Stimulated activated CD8-positive, alpha-beta memory T cell treated with anti-CD3 and anti-CD28 coated beads, Interleukin-2, amount 100 ng/mL, for 1 hour (primary cell): Measurements from ENCODE around the gene RASA2.
A peak's percentile ranks its signal among the peaks of the same experiment; 100 is the strongest.
"Not testable (repeated sequence)": the region's sequence is repeated elsewhere in the genome, so short reads cannot be mapped to it uniquely, and the experiment has no call there.

Experiments
- DNase-seq, 2 donors: peaks; one replicate each; pipeline ENCODE4 v3.0.0-alpha.2; 2020; ENCODE audit warnings: low read depth in 2 of 2

RASA2 gene

DNA sequence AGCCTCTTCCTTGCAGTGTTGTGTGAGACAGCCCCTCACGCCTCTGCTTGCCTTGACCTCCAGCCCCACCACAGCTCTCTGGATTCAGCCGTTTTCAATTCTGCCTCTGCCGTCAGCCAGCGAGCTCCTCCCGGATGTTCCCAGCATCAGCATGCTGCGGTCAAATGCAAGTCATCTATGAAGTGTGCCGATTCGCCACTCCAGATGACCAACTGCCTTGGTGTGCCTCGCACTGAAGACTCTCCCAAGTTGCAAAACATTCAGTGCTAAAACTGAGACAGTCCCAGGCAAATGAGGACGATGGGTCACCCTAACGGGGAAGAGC lies 30.6 kb upstream of the RASA2 start:
- DNase-seq: no peak

DNA sequence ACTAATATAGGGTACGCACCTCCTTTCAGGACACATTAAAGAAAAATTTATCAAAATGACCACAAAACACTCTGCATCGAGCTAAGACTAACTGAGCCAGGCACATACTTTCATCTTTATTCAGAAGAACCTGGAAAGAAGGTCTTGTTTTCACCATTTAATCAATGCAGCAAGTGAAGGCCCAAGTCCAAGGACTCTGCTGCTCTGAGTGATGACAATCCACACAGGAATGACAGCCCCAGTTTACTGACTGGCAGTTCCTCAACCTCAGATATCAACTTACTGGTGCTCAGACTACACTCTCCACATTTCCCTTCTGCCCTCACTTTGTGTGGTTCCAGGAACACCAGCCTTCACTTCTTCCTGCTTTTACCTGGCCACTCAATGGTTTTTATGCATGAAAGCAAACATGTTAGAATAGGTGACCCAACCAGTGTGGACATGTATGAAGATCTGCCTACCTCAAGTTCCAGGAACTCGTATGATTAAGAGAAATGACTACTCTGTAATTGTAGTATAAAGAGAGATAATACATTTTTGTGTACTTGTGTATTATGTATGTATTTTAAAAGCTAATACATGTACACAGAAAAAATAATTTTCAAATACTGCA lies 29.1 kb upstream of the RASA2 start:
- no peak for DNase-seq

DNA sequence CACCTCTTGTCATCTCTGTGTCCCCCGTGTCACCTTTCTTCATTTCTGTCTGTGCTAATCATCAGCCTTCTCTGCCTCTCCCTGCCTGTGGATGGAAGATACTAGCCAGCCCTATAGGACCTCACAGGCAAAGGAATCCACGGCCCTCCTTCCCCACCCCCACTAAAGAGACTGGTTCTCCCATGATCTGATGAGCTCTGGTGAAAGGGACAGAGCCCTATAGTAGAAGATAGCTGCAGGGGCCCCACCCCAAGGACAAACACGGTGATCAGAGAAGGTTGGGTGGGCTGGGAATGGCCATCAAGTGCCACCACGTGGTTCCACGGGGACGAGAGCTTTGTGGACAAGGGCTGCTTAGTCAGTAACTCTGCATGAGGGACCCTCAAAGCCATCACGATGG lies 27.8 kb upstream of the RASA2 start:
- DNase-seq: no peak

DNA sequence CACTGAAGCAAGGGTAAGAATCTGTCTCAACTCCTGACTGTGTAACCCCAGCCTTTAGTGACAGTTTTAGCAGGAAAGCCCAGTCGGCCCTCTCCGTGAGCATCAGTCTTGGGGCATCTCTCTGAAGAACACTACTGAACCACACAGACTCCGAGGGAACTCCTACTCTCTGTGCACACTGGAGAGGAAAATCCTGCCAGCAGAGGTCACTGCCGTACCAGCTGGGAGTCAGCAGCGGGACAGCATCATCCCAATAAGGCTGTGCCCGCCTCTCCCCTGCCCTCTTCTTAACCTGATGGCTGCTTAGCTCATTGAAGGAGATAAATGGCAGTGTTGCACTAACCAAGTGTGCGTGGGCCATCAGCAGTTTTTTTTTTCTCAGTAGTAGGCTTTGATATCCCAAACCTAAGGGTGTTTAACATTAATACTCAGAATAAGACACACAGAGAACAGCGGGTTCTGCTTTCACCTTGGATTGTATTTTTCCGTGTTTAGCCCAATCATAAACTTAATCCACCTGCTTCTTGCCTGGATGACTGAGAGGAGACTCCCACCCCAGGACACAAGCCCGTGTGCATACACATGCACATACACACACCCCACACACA lies 26.6 kb upstream of the RASA2 start:
- peak; percentile 67 to 76 for DNase-seq

DNA sequence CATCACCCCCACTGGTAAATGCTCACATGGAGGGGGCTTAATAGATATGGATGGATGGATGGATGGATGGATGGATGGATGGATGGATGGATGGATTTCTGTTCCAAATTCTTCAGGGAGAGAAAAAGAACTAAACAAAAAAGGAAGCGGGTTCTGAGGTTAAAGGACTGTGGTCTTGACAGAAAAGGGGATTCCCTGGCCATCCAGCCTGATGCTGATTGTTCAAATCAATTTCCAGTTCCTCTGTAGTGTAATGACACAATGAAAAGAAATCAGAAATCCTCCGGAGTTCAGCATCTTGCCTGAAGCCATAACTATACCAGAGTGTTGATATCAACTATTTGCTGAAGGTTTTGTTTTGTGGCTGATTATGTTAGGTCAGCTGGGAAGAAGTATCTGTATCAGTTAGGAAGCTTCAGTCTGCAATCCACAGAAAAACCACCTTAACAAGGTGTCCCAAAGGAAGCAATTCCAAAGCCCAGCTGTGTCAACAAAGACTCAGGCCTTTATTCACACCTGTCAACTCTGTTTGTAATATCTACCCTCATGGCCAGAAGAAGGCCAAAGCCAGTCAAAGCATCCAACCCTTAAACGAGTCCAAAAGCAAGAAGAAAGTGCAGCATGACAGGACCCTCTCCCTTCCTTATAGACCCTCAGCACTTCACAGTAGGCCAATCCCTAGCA lies 24.5 kb upstream of the RASA2 start:
- no peak for DNase-seq

DNA sequence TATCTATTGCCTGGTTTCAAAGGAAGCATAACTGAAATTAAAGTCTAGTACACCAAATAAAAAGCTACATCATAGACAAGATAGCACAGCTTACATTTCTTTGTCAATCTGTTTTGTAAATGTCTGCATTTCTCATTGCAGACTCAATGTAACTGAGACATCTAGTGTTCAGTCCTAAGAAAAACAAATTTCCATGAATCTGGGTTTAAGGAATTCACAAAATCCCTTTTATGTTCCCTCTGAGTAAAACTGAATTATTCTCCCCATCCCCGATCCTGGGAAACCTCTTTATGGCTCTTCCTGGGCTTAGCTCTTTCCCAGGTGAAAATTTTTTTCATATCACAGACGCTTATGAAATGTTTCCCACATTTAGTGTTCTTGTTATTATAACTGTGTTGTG lies 21.6 kb upstream of the RASA2 start:
- no peak for DNase-seq

DNA sequence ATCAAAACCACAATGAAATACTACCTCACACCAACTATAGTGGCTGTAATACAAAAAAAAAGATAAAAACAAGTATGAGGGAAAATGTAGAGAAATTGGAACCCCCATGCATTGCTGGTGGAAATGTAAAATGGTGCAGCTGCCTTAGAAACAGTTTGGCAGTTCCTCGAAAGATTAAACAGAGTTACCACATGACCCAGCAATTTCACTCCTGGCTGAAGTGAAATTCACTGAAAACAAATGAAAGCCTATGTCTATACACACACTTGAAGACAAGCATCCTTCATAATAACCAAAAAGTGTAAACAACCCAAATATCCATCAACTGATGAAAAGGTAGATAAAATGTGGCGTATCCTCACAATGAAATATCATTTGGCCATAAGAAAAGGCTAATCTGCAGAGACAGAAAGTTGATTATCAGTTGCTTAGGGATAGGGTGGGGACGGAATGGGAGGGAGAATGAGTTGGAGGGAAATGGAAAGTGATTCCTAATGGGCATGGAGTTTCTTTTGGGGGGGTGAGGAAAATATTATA lies 20.1 kb upstream of the RASA2 start:
- DNase-seq: no peak

DNA sequence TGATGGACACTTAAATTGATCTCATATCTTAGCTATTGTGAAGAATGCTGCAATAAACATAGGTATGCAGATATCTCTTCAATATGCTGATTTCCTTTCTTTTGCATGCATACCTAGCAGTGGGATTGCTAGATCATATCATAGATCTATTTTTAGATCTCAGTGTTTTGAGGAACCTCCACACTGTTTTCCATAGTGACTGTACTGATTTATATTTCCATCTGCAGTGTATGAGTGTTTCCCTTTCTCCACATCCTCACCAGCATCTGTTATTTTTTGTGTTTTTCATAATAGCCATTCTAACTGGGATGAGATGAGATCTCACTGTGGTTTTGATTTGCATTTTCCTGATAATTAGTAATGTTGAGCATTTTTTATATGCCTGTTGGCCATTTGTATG lies 17.1 kb upstream of the RASA2 start:
- no peak for DNase-seq

DNA sequence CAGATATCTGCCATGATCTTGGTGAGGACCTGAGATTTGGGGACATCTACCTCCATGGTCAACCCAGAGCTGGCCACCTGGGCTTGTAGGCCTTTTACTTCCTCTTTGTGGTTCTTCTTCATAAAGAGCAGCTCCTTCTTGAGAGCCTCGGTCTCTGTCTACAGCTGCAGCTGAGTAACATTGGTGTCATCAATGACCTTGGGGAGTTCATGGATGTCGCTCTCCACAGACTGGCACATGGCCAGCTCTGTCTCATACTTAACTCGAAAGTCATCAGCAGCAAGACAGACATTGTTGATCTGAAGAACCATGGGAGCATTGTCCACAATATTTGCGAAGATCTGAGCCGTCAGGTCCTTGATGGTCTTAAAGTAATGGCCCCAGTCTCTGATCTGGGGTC lies 15.7 kb upstream of the RASA2 start:
- no peak for DNase-seq

DNA sequence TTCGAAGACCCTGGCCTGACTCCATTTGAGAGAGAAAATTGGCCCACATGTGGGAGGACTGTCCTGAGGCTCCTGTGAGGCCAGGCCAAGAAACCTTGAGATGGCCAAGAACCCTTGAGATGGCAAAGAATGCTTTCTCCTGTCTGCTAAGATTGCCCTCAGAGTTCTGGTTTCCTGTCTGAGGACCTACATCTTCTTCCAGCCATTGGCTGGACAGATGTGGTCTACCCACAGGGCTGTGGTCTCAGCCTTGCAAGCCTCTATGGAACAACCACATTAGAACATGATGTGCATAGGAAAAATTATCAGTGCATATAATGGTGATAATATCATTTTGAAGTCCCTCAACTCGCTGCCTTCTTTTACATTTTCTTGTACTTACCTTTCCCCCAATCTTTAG lies 10.8 kb upstream of the RASA2 start:
- no peak for DNase-seq

DNA sequence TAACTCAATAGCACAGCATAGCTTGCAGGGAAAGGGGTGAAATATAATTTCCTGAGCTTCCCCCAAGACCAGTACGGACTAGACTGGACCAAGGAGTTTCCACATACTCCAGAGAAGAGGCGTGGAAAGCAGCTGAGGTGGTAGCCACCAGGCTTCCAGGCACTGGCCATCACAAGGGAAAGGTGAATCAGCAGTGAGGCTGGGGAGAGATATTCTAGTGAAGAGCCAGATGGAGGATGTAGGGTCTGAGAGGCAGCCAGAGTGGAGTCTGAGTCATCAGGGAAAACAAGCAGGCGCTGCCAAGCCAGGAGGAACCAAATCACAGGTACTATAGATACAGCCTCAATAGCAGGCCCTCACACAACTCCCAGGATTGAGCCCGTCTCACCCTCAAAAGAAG lies 9.6 kb upstream of the RASA2 start:
- no peak for DNase-seq

DNA sequence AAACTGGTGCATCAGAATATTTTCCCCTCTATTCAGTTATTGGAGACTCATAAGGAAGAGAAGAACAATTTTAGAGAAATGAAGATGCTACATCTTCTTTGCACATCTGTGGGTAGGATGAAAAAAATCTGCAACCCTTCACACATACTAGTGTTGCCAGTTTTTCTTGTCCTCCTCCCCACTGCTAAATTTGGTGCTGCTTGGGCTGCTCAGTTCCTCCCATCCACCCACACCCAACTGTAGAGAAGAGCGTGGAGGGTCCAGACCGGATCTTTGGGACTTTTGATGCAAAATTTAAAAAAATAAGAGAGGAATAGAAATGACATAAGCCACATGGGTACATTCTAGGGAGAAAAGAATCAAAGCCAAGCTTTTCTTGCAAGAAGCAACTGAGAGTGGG lies 8.7 kb upstream of the RASA2 start:
- no peak for DNase-seq

DNA sequence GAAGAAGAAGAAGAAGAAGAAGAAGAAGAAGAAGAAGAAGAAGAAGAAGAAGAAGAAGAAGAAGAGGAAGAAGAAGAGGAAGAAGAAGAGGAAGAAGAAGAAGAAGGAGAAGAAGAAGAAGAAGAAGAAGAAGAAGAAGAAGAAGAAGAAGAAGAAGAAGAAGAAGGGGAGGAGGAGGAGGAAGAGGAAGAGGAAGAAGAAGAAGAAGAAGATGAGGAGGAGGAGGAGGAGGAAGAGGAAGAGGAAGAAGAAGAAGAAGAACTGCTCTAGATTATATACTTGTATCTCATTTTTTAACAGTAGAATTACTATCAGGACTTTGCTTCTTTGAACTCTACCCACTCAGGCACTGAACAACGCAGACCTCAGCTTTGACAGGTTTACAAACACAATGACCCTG lies 8.0 kb upstream of the RASA2 start:
- not testable (repeated sequence) for DNase-seq

DNA sequence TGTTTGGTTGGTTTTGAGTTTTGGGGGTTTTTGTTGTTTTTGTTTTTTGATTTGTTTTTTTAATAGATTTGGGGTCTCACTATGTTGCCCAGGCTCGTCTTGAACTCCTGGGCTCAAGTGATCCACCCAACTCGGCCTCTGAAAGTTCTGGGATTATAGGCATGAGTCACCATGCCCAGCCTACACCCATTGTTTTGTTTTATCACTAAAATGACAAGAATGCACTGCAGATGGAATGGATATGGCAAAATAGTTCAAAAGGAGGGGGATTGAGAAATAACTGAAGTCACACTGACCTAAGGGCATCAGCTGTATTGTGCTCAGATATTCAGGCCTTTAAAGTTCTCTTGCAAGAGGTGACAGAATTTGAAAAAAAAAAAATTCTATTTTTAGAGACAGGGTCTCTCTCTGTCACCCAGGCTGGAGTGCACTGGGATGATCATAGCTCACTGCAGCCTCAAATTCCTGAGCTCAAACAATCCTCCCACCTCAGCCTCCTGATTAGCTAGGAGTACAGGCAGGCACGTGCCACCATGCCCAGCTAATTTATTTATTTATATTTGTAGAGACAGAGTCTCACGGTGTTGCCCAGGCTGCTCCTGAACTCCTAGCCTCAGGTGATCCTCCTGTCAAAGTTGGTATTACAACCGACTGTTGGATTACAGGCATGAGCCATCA lies 4.4 kb upstream of the RASA2 start:
- no peak for DNase-seq

DNA sequence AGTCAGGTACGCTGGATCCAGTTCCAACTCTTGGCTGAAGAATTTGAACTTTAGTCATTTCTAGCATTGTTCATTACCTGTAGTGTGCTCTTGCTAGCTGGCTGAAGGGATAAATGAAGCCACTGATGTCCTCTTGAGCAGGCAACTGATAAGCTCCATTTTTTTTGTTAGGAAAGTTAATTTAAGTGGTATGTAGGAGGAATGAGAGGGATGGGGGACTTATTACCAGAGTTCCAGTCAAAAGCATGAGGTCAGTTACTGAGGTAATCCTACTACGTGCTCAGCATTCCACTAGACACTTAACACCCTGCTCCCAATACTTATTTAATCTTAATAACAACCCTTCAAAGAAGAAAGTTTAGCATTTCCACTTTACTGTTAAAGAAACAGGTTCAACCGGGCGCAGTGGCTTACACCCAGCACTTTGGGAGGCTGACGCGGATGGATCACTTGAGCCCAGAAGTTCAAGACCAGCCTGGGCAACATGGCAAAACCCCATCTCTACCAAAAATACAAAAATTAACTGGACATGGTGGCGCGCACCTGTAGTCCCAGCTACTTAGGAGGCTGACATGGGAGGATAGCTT lies 2.0 kb upstream of the RASA2 start:
- no peak for DNase-seq

DNA sequence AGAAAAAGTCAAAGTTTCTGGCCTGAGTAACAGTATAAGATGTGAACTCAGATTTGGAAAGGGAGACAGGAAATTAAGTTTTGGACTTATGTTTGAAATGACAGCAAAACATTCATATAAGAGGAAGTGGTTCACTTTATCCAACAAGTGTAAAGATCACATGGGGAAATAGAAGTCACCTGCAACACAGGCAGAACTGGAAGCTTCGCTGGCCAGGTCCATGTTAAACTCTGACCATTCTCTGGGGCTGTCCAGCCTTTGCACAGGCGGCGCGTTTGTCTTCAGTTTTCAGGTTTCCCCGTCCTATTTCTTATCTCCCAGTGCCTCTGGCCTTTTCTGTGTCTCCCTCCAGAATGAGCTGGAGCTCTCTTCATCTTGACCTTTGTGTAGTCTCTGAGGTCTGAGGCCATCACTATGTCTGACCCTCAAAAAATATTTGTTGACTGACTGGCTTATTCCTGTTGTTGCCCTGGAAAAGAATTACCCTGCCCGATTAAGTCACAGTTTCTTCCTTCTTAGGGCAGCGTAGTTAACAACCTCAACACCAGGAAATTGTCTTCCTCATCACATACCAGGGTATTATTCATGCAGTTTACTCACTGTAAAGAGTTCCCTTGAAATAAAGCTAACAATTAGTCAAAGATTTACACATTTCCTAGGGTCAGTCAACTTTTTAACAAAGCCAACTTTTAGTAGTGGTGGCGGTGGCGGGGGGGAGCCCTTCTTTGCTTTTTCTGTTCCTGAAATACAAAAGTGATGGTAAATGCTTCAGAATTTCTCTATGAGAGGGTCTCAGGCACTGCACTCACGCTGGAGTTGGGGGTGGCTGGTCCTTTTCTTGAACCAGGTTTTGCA lies 959 bp upstream of the RASA2 start:
- DNase-seq: no peak

DNA sequence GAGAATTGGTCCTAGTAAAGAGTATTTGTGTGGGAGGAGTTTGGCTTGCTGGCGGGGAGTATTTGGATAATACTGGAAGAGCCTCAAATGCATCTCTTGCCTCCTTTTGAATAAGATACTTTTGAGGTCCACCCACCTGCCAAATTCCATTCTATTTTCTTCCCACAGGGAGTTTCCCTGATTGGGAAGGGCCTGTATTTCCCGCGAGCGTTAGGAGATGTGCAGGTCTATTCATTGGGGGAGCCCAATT lies 406 bp upstream of the RASA2 start:
- DNase-seq: no peak

DNA sequence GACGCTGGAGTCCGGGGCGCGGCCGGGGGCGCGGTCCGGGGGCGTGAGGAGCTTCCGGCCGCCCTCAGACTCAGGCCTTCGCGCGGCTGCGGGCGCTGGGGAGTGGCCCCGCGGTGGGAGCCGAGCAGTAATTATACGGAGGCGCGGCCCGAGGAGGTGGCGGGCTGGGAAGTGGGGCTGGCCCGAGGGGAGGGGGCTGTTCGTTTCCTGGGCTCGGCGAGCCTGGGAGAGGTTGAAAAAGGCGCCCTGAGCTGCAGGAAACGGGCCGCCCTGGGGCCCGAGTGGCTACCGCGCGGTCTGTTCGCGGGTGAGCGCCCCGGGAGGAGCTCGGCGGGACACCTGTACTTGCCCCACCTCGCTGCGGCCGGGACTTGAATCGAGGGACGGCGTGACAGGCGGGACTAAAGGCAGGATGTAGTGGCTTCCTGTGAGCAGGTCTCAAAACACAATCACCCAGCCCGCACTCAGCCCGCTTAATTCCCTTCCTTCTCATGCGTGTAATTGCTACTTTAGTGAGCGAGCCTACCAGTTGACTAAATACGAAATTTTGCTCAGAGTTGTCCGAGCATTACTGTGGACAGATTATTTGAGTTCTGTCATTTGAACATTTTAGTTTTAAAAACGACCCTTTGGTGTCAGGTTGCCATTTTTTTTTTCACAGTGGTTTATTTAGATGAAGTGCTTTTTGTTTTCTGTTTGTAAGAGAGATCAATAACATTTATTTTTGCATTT lies 860 bp downstream of the RASA2 start:
- DNase-seq: peak; percentile 66 to 70

DNA sequence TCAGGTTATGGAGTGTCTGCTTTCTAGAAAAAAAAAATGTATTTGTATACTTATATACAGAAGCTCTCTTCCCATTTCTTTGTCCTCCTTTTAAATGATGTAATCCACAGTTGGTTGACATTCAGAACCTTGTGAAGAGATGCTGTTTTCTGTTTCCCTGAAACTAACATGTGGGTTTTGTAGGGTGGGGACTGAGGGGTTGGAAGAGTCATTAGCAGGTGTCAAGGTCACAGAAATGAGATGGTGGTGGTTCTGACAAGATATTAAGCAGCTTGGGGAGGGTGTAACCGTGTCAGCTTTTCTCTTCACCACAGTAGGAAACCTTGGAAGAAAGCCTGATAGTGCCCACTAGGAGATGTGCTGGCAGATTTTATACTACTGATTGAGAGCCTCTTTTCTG lies 2.4 kb downstream of the RASA2 start:
- DNase-seq: no peak

DNA sequence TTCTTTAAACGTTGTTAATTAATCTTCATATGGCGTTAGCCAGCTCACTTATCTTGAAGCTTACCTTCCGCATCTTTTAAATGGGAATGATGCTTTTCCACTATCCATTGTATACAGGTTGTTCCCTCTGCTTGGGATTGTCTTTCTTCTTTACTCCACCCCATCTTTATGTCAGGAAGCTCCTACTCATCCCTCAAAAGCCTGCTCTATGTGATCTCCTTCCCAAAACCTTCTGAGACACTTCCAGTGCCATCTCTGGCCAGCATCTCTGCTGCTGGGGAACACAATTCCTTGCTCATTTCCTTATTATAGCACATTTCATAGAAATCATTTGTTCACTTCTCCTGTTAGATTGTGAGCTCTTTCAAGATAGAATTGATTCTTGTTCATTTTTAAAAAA lies 4.3 kb downstream of the RASA2 start:
- DNase-seq: no peak

DNA sequence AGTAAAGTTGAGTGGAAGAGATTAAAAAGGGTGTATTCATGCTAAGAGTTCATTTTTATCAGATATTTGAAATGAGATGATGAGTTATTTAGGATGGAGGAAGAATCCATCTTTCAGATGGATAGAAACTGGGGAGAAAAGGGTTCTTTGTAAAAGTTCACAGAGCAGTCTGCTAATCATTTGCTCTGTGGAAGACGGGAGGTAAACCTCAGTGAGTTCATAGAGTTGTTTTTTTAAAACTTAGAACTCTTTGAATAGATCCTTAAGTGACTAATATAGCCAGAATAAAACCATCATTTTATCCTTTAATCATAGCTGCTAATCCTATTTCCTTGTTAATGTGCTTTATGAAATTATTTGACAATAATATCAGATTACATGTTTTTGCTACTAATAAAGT lies 5.1 kb downstream of the RASA2 start:
- DNase-seq: no peak
